Uterus (tissue), 2 donors: ENCODE results near the gene GOLGA8S.
"Not testable (repeated sequence)": the region's sequence is repeated elsewhere in the genome, so short reads cannot be mapped to it uniquely, and the experiment has no call there.

Experiments
- POLR2A ChIP-seq, 2 donors: fragments of 450-650 bp; IDR thresholded peaks; one replicate each; pipeline ENCODE4 v1.6.1; 2016; ENCODE audit warnings: antibody characterized with exemption in 2 of 2, mild to moderate bottlenecking in 1 of 2, moderate library complexity in 1 of 2
- TF ChIP-seq, protein P1 (sequence below), 4 experiments: fragments of 200-600 bp in 2 of 4; fragments of 450-650 bp in 2 of 4; sonication (generic) in 2 of 4; IDR thresholded peaks; one replicate each; pipeline ENCODE4 v1.5.1; 2016 to 2019; ENCODE audit warnings: antibody characterized with exemption in 4 of 4, mild to moderate bottlenecking in 2 of 4, moderate library complexity in 1 of 4

DNA sequence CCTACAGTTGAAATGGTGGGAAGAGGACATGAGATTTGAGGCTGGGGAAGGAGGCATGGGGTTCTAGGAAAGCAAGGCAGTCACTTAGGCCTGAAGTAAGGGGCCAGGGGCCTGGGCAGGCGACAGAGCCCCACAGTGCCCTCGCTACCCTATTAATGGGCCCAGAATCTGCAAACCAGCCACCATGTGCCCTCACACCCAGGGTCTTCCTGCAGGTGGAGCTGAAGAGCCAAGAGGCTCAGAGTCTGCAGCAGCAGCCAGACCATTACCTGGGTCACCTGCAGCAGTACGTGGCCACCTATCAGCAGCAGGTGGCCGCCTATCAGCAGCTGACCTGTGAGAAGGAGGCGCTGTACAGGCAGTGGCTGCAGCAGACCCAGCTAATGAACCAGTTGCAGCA is 8.1 kb downstream of the GOLGA8S start:
- TF ChIP-seq POLR2A (IDR thresholded peaks at IDR 0.05) = not testable (repeated sequence)
- TF ChIP-seq, protein P1, sequence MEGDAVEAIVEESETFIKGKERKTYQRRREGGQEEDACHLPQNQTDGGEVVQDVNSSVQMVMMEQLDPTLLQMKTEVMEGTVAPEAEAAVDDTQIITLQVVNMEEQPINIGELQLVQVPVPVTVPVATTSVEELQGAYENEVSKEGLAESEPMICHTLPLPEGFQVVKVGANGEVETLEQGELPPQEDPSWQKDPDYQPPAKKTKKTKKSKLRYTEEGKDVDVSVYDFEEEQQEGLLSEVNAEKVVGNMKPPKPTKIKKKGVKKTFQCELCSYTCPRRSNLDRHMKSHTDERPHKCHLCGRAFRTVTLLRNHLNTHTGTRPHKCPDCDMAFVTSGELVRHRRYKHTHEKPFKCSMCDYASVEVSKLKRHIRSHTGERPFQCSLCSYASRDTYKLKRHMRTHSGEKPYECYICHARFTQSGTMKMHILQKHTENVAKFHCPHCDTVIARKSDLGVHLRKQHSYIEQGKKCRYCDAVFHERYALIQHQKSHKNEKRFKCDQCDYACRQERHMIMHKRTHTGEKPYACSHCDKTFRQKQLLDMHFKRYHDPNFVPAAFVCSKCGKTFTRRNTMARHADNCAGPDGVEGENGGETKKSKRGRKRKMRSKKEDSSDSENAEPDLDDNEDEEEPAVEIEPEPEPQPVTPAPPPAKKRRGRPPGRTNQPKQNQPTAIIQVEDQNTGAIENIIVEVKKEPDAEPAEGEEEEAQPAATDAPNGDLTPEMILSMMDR (IDR thresholded peaks at IDR 0.05) = not testable (repeated sequence)
